Mesendoderm (in vitro differentiated cells): Measurements from ENCODE around the gene FAM131C.

Experiments used
- DNase-seq: peaks from one replicate; pipeline ENCODE4 v3.0.0; 2013
- H2AK5ac ChIP-seq: 2 replicates; pipeline ENCODE4 v1.6.1; 2013; ENCODE audit warnings: low read length, inconsistent platforms
- H2BK120ac ChIP-seq: 2 replicates; pipeline ENCODE4 v1.6.1; 2013; ENCODE audit warnings: low read depth, mild to moderate bottlenecking, low read length, moderate library complexity, mixed read lengths
- H2BK15ac ChIP-seq: replicated peaks from 2 replicates; pipeline ENCODE4 v1.6.1; 2013; ENCODE audit warnings: low read depth, mild to moderate bottlenecking, moderate library complexity
- H2BK5ac ChIP-seq: 2 replicates; pipeline ENCODE4 v1.6.1; 2013; ENCODE audit warnings: low read length, inconsistent platforms
- H3K18ac ChIP-seq: 2 replicates; pipeline ENCODE4 v1.6.1; 2013; ENCODE audit warnings: mild to moderate bottlenecking, low read length, mixed read lengths
- H3K23ac ChIP-seq: one replicate; pipeline ENCODE4 v1.6.1; 2013; ENCODE audit warnings: low read length
- H3K27ac ChIP-seq: 2 replicates; pipeline ENCODE4 v1.5.1; 2013; ENCODE audit warnings: low read depth, mild to moderate bottlenecking, inconsistent platforms, low read length, moderate library complexity
- H3K27me3 ChIP-seq: 2 replicates; pipeline ENCODE4 v1.6.1; 2013; ENCODE audit warnings: low read length, control low read depth, mild to moderate bottlenecking, inconsistent platforms; ENCODE audit not compliant: insufficient read depth, poor library complexity
- H3K36me3 ChIP-seq: 2 replicates; pipeline ENCODE4 v1.6.1; 2013; ENCODE audit warnings: low read length, inconsistent platforms; ENCODE audit not compliant: control insufficient read depth, insufficient read depth
- H3K4ac ChIP-seq: one replicate; pipeline ENCODE4 v1.6.1; 2013; ENCODE audit warnings: low read depth, mild to moderate bottlenecking, low read length, moderate library complexity
- H3K4me1 ChIP-seq: 2 replicates; pipeline ENCODE4 v1.6.1; 2013; ENCODE audit warnings: low read depth, low read length, inconsistent platforms; ENCODE audit not compliant: control insufficient read depth
- H3K4me2 ChIP-seq: 2 replicates; pipeline ENCODE4 v1.6.1; 2013; ENCODE audit warnings: low read length
- H3K4me3 ChIP-seq: 2 replicates; pipeline ENCODE4 v1.5.1; 2013; ENCODE audit warnings: mild to moderate bottlenecking, low read length
- H3K56ac ChIP-seq: one replicate; pipeline ENCODE4 v1.6.1; 2013; ENCODE audit warnings: low read length
- H3K79me1 ChIP-seq: 2 replicates; pipeline ENCODE4 v1.6.1; 2013; ENCODE audit warnings: low read length, inconsistent platforms
- H3K79me2 ChIP-seq: 2 replicates; pipeline ENCODE4 v1.6.1; 2013; ENCODE audit warnings: mild to moderate bottlenecking, low read length; ENCODE audit not compliant: control insufficient read depth, insufficient read depth
- H3K9ac ChIP-seq: 2 replicates; pipeline ENCODE4 v1.6.1; 2013; ENCODE audit warnings: low read length, inconsistent platforms
- H4K5ac ChIP-seq: one replicate; pipeline ENCODE4 v1.6.1; 2013; ENCODE audit warnings: low read length
- H4K8ac ChIP-seq: one replicate; pipeline ENCODE4 v1.6.1; 2013; ENCODE audit warnings: low read depth, mild to moderate bottlenecking, control low read depth, low read length, moderate library complexity
- WGBS: extraction: QIAGEN DNeasy Blood & Tissue Kit; methylation state at CpG from one replicate; pipeline ENCODE4 v1.1.7; 2013; ENCODE audit warnings: low lambda C conversion rate, missing lambda C conversion rate; ENCODE audit not compliant: insufficient coverage; ENCODE audit errors: extremely low coverage; 5-methylcytosine and 5-hydroxymethylcytosine counted together

The FAM131C gene

GRCh38 chr1:16078925-16079656 lies 5.6 kb upstream of the FAM131C start:
- Histone ChIP-seq H4K8ac (no peak overlapping the region), H3K79me1 (no peaks in the 10 kb centered on the region), H2AK5ac (no peak overlapping the region), H2BK120ac (no peak overlapping the region), H4K5ac (no peak overlapping the region), H2BK5ac (no peak overlapping the region), H3K18ac (no peak overlapping the region), H3K9ac (peak overlapping the region; percentile 35), H3K36me3 (no peaks in the 10 kb centered on the region), H3K4me1 (peaks cover 1% of the 10 kb centered on the region), H3K4me3 (no peak overlapping the region), H3K27me3 (no peaks in the 10 kb centered on the region), H2BK15ac (no peak overlapping the region), H3K27ac (no peak overlapping the region), H3K4me2 (no peak overlapping the region), H3K56ac (peak overlapping the region; percentile 66), H3K23ac (no peak overlapping the region), H3K4ac (peak overlapping the region; percentile 63), H3K79me2 (no peaks in the 10 kb centered on the region)
- WGBS, result no CpG with 5 or more reads among the region's 10 CpGs
- DNase-seq, result peak; percentile 84

GRCh38 chr1:16077406-16078245 lies 4.2 kb upstream of the FAM131C start:
- H3K4ac ChIP-seq, result no peak overlapping the region
- no peak for DNase-seq
- H3K9ac ChIP-seq, result no peak overlapping the region
- H3K23ac ChIP-seq, result no peak overlapping the region
- H3K4me1 ChIP-seq, result peaks cover 1% of the 10 kb centered on the region
- no peak overlapping the region for H2BK120ac ChIP-seq
- H3K79me1 ChIP-seq, result no peaks in the 10 kb centered on the region
- no peaks in the 10 kb centered on the region for H3K36me3 ChIP-seq
- H3K79me2 ChIP-seq, result no peaks in the 10 kb centered on the region
- no peak overlapping the region for H3K18ac ChIP-seq
- H3K27ac ChIP-seq, result no peak overlapping the region
- no peak overlapping the region for H2BK15ac ChIP-seq
- H2AK5ac ChIP-seq, result no peak overlapping the region
- no CpG with 5 or more reads among the region's 12 CpGs for WGBS
- H3K4me3 ChIP-seq, result no peak overlapping the region
- H3K27me3 ChIP-seq, result no peaks in the 10 kb centered on the region
- no peak overlapping the region for H2BK5ac ChIP-seq
- no peak overlapping the region for H3K4me2 ChIP-seq
- H3K56ac ChIP-seq, result no peak overlapping the region
- H4K8ac ChIP-seq, result no peak overlapping the region
- H4K5ac ChIP-seq, result no peak overlapping the region

- Histone ChIP-seq H3K79me2 (no peaks in the 10 kb centered on the region), H2BK15ac (no peak overlapping the region), H2BK5ac (no peak overlapping the region), H4K8ac (no peak overlapping the region), H3K4me2 (no peak overlapping the region), H3K4me1 (peaks cover 1% of the 10 kb centered on the region), H3K4me3 (no peak overlapping the region), H3K27me3 (no peaks in the 10 kb centered on the region), H3K4ac (no peak overlapping the region), H3K56ac (no peak overlapping the region), H3K23ac (no peak overlapping the region), H4K5ac (no peak overlapping the region), H3K27ac (no peak overlapping the region), H2AK5ac (no peak overlapping the region), H3K9ac (no peak overlapping the region), H2BK120ac (no peak overlapping the region), H3K36me3 (no peaks in the 10 kb centered on the region), H3K79me1 (no peaks in the 10 kb centered on the region), H3K18ac (no peak overlapping the region)
- DNase-seq, result no peak
- WGBS, result no CpG with 5 or more reads among the region's 11 CpGs
Observed at GRCh38 chr1:16076865-16077238, 3.4 kb upstream of the FAM131C start.

- H3K4ac ChIP-seq, result no peak overlapping the region
- no peak overlapping the region for H3K9ac ChIP-seq
- H3K4me1 ChIP-seq, result peaks cover 1% of the 10 kb centered on the region
- H2AK5ac ChIP-seq, result no peak overlapping the region
- no peak overlapping the region for H4K5ac ChIP-seq
- no peak overlapping the region for H4K8ac ChIP-seq
- no peak overlapping the region for H2BK120ac ChIP-seq
- no peaks in the 10 kb centered on the region for H3K27me3 ChIP-seq
- WGBS, result no CpG with 5 or more reads among the region's 14 CpGs
- H3K27ac ChIP-seq, result no peak overlapping the region
- H2BK15ac ChIP-seq, result no peak overlapping the region
- H3K18ac ChIP-seq, result no peak overlapping the region
- no peak overlapping the region for H3K23ac ChIP-seq
- H3K79me1 ChIP-seq, result no peaks in the 10 kb centered on the region
- H2BK5ac ChIP-seq, result no peak overlapping the region
- no peaks in the 10 kb centered on the region for H3K36me3 ChIP-seq
- H3K4me3 ChIP-seq, result no peak overlapping the region
- no peak overlapping the region for H3K4me2 ChIP-seq
- H3K56ac ChIP-seq, result no peak overlapping the region
- DNase-seq, result peak; percentile 54
- H3K79me2 ChIP-seq, result no peaks in the 10 kb centered on the region
Observed at GRCh38 chr1:16076031-16076864, 2.8 kb upstream of the FAM131C start.

- no peak overlapping the region for H2BK120ac ChIP-seq
- H3K56ac ChIP-seq, result no peak overlapping the region
- H3K27me3 ChIP-seq, result no peaks in the 10 kb centered on the region
- H3K79me2 ChIP-seq, result no peaks in the 10 kb centered on the region
- no peak overlapping the region for H3K27ac ChIP-seq
- no peaks in the 10 kb centered on the region for H3K79me1 ChIP-seq
- H4K8ac ChIP-seq, result no peak overlapping the region
- no peak overlapping the region for H3K4me2 ChIP-seq
- H2BK15ac ChIP-seq, result no peak overlapping the region
- H3K4me3 ChIP-seq, result no peak overlapping the region
- peaks cover 1% of the 10 kb centered on the region for H3K4me1 ChIP-seq
- no peak overlapping the region for H2AK5ac ChIP-seq
- no peak overlapping the region for H3K4ac ChIP-seq
- no peak overlapping the region for H4K5ac ChIP-seq
- WGBS, result no CpG with 5 or more reads among the region's 11 CpGs
- no peak overlapping the region for H3K23ac ChIP-seq
- DNase-seq, result no peak
- H2BK5ac ChIP-seq, result no peak overlapping the region
- H3K9ac ChIP-seq, result no peak overlapping the region
- no peaks in the 10 kb centered on the region for H3K36me3 ChIP-seq
- H3K18ac ChIP-seq, result no peak overlapping the region
Observed at GRCh38 chr1:16075337-16076030, 2.0 kb upstream of the FAM131C start.
